Measurements from ENCODE around the gene RAI1.

RAI1 gene

GRCh38 chr17:17769869-17770631 is 88.8 kb downstream of the RAI1 start (continued):
- TF ChIP-seq, protein P1, sequence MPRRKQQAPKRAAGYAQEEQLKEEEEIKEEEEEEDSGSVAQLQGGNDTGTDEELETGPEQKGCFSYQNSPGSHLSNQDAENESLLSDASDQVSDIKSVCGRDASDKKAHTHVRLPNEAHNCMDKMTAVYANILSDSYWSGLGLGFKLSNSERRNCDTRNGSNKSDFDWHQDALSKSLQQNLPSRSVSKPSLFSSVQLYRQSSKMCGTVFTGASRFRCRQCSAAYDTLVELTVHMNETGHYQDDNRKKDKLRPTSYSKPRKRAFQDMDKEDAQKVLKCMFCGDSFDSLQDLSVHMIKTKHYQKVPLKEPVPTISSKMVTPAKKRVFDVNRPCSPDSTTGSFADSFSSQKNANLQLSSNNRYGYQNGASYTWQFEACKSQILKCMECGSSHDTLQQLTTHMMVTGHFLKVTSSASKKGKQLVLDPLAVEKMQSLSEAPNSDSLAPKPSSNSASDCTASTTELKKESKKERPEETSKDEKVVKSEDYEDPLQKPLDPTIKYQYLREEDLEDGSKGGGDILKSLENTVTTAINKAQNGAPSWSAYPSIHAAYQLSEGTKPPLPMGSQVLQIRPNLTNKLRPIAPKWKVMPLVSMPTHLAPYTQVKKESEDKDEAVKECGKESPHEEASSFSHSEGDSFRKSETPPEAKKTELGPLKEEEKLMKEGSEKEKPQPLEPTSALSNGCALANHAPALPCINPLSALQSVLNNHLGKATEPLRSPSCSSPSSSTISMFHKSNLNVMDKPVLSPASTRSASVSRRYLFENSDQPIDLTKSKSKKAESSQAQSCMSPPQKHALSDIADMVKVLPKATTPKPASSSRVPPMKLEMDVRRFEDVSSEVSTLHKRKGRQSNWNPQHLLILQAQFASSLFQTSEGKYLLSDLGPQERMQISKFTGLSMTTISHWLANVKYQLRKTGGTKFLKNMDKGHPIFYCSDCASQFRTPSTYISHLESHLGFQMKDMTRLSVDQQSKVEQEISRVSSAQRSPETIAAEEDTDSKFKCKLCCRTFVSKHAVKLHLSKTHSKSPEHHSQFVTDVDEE (CRISPR knock-in tag; IDR thresholded peaks at IDR 0.05), result no peak

DNA sequence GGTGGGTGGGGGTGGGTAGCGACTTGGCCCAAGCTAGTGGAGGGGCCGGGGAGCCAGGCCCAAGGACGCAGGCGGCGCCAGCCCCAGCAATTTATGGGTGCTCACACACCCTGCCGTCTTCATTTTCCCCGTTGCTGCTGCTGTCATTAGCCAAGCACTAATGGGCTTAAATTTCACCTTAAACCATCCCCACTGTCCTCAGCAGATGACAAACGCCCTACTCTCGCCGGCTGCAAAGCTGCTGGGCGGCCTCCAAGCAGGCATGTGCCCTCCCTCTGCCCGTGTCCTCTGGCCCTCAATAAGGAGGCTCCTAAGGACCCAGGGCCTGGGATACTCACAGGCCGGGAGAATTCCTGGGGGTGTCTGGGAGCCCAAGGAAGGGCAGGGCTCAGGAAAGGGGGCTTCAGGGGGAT is 89.4 kb downstream of the RAI1 start:
- TF ChIP-seq SNAI2 (CRISPR knock-in tag; IDR thresholded peaks at IDR 0.05) (no peak), ZFP30 (CRISPR knock-in tag; IDR thresholded peaks at IDR 0.05) (no peak)
- no peak for ATAC-seq

DNA sequence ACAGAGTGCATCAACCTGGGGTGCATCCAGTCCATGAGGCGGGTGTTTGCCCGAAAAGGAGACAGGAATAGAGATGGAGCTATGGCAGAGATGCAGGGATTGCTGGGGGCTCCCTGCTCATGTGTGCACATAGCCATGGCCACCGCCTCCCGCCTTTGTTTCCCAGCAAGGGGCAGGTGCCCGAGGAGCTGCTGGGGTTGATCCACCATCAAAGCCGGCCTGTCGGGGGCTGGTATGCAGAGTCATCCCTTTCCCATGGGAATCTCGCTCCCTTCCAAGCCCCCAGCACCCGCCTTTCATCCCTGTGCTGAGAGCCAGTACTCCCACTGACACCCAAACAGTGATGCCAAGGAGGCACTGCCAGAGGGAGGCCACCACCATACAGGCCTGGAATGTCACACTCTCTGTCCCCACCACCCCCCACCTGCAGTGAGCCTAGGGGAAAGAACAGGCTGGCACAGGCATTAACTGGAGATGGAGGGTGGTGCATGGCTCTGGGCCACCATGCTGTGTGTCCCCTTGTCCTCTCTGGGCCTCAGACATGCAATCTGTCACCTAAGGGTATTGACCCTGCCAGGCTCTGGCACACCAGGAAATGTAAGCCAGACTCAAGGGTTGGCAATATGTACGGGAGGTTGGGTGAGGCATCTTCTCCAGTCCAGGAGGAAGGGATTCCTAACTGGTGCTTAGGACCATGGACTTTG is 90.4 kb downstream of the RAI1 start:
- TF ChIP-seq PPARA (CRISPR knock-in tag; IDR thresholded peaks at IDR 0.05; ENCODE audit: borderline replicate concordance) (no peak), POU6F1 (CRISPR knock-in tag; IDR thresholded peaks at IDR 0.05; ENCODE audit: borderline replicate concordance, low read depth) (no peak)

DNA sequence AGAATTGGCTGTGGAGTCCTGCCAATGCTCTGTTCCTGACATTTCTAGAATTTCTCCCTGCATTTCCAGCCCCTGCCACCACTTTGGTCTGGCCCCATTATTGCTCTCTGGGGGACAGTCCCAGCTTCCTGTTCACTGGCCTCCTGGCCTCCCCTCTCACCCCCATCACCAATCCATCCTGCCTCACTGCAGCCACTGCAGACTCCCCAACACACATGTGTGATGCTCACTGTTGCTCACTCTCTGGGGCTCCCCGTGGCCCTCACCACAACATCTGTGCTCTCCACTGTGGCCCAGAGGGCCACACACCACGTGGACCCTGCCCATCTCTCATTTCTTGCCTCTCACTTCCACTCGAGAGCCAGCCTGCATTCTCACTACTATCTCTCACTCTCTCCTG is 91.0 kb downstream of the RAI1 start:
- no peak for ATAC-seq
- TF ChIP-seq ZC3H10 (CRISPR knock-in tag; IDR thresholded peaks at IDR 0.05) (no peak), ARNTL (CRISPR knock-in tag; IDR thresholded peaks at IDR 0.05; ENCODE audit: borderline replicate concordance, low read depth) (no peak), ZNF565 (CRISPR knock-in tag; conservative IDR thresholded peaks at IDR 0.05; ENCODE audit: low read depth) (no peak), PATZ1 (CRISPR knock-in tag; IDR thresholded peaks at IDR 0.05; ENCODE audit: borderline replicate concordance) (no peak), ZFP3 (CRISPR knock-in tag; IDR thresholded peaks at IDR 0.05) (no peak), PPARA (CRISPR knock-in tag; IDR thresholded peaks at IDR 0.05; ENCODE audit: borderline replicate concordance) (no peak), GLIS3 (CRISPR knock-in tag; IDR thresholded peaks at IDR 0.05) (no peak), BACH2 (CRISPR knock-in tag; IDR thresholded peaks at IDR 0.05; ENCODE audit: borderline replicate concordance) (no peak), ESRRG (CRISPR knock-in tag; IDR thresholded peaks at IDR 0.05) (no peak), ZNF8 (CRISPR knock-in tag; IDR thresholded peaks at IDR 0.05) (no peak), ZNF70 (CRISPR knock-in tag; IDR thresholded peaks at IDR 0.05) (no peak)
- TF ChIP-seq, protein P1 (CRISPR knock-in tag; IDR thresholded peaks at IDR 0.05), result no peak
- TF ChIP-seq, protein P2, sequence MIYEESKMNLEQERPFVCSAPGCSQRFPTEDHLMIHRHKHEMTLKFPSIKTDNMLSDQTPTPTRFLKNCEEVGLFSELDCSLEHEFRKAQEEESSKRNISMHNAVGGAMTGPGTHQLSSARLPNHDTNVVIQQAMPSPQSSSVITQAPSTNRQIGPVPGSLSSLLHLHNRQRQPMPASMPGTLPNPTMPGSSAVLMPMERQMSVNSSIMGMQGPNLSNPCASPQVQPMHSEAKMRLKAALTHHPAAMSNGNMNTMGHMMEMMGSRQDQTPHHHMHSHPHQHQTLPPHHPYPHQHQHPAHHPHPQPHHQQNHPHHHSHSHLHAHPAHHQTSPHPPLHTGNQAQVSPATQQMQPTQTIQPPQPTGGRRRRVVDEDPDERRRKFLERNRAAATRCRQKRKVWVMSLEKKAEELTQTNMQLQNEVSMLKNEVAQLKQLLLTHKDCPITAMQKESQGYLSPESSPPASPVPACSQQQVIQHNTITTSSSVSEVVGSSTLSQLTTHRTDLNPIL (CRISPR knock-in tag; IDR thresholded peaks at IDR 0.05; ENCODE audit: low read depth), result no peak

More for the DNA sequence above, 90.4 kb downstream of the RAI1 start:
- no peak for ATAC-seq

Measured in SK-N-SH treated with all-trans-retinoic acid at 6 μM for 48 hours (cell line).